AG09309 (cell line): Measurements from ENCODE around the gene PLEK.
A peak's percentile ranks its signal among the peaks of the same experiment; 100 is the strongest.

ENCODE experiments used
- DNase-seq: peaks from one replicate; pipeline ENCODE4 v3.0.0-alpha.2; 2010; ENCODE audit warnings: low read depth
- H3K4me3 ChIP-seq: 2 replicates; pipeline ENCODE4 v1.5.1; 2011; ENCODE audit warnings: mild to moderate bottlenecking, low read depth, low read length, moderate library complexity; ENCODE audit not compliant: control insufficient read depth
- TF ChIP-seq, protein P1 (sequence below): IDR thresholded peaks from 2 replicates; pipeline ENCODE4 v1.5.1; 2011; ENCODE audit warnings: mild to moderate bottlenecking, low read depth, low read length, inconsistent platforms; ENCODE audit not compliant: insufficient read depth, control insufficient read depth; ENCODE audit errors: missing control alignments

The PLEK gene

DNA sequence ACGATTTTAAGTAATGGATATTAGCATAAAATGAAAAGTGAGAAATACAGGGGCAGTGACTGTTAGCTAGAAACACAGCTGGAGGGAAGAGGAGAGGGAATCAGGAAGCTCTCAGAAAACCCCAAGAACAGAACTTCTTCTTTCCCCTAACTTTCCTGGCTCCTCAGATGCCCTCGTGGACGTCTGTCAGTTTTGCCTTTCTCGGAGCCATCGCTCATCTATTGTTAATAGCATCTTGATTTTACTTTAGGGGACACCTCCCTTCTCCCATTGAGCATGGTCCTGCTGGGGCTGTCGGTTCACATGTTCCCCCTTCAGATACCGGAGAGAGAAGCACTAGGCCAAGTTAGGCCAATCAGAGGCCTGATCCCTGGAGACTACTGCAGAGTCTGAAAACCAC lies 2.3 kb upstream of the PLEK start:
- H3K4me3 ChIP-seq: no peak overlapping the region
- no peak for DNase-seq
- TF ChIP-seq, protein P1, sequence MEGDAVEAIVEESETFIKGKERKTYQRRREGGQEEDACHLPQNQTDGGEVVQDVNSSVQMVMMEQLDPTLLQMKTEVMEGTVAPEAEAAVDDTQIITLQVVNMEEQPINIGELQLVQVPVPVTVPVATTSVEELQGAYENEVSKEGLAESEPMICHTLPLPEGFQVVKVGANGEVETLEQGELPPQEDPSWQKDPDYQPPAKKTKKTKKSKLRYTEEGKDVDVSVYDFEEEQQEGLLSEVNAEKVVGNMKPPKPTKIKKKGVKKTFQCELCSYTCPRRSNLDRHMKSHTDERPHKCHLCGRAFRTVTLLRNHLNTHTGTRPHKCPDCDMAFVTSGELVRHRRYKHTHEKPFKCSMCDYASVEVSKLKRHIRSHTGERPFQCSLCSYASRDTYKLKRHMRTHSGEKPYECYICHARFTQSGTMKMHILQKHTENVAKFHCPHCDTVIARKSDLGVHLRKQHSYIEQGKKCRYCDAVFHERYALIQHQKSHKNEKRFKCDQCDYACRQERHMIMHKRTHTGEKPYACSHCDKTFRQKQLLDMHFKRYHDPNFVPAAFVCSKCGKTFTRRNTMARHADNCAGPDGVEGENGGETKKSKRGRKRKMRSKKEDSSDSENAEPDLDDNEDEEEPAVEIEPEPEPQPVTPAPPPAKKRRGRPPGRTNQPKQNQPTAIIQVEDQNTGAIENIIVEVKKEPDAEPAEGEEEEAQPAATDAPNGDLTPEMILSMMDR: no peak

DNA sequence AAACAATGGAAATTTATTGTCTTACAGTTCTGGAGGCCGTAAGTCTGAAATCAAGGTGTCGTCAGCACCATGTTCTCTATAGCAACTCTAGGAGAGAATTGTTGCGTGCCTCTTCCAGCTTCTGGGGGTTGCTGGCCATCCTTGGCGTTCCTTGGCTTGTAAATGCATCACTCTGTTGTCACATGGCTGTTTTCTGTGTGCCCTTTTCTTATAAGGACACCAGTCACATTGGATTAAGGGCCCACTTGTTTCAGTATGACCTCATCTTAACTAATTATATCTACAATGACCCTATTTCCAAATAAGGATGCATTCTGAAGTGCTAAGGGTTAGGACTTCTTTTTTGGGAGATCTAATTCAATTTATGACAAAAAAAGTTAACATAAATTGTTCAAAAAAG lies 1.4 kb upstream of the PLEK start:
- TF ChIP-seq, protein P1: no peak
- no peak overlapping the region for H3K4me3 ChIP-seq
- no peak for DNase-seq

DNA sequence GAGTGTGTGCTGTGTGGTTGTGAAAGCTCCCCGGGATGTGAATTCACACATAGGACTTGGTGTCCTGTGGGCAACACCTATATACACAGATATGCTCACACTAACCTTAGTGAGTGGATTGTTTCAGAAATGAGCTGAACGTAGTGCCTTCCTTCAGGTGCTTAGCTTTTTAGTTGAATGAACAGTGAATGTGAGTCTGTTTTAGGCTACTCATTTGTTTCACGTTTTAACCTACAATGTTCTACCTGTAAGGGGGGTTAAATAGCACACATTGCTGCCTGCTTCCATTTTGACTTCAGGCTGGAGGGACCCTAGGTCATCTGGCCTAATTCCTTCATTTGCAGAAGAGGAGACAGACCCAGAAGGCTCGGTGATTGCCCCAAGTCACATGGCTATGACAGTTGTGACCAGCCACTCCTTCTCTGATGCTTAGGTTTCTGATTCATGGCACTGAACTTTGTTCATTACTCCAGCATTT lies 1.0 kb downstream of the PLEK start:
- no peak for DNase-seq
- TF ChIP-seq, protein P1: no peak
- no peak overlapping the region for H3K4me3 ChIP-seq

DNA sequence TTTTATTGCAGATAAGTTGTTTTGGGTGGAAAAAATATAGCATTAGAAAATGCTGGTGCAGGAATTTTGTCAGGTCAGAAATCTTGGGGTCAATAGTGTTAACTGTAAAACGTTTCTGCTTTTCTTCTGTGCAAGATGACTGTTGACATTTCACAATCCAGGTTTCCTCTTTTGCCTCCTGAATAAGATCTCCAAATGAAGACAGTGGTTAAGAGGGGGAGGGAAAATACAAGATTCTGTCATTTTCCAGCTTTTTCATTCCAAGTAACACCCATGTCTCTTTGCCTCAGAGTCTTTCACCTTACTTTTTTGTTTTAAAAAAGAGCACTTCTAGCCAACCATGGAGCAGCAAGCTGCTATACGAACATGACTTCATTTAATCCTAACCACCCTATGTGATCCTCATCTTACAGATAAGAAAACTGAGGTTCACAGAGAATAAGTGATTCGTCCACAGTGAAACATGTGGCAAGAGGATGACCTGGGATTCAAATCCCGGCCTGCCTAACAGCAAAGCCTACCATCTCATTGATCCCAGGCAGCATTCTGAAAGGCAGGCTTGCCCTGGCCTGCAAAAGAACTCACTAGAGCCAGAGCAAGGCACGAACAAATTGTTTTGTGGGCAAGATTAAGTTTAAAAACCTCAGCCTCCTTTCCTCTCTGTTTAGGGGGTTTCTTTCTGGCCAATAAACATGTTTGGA lies 3.0 kb downstream of the PLEK start:
- H3K4me3 ChIP-seq: no peak overlapping the region
- DNase-seq: no peak

DNA sequence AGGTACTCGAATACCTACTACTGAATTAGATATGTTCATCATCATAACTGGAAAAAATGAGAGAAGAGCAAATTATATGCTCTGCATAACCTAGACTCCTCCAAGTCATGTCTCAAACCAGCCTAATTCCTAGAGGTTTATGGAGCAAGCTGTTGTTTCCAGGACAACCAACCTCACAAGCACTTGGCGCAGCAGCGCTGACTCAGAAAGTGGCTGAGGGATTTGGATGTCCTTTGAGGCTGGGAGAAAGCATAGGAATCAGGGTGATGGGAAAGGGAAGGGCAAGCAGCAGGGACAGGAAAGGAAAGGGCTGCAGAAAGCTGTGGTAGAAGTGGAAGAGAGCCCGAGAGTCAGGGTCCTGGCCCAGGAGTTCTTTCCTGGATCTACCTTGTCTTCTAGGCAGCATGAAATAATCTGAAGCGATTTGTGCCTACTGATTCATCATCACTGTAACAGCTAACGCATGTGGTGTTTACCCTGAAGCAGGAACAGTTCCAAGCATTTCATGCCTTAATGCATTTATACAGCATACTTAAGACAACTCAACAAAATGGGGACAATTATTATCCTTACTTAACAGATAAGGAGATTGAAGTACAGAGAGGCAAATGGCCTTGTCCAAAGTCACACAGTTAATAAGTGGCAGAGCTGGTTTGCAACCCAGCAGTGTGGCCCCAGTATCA lies 3.7 kb downstream of the PLEK start:
- DNase-seq: peak; percentile 62
- H3K4me3 ChIP-seq: no peak overlapping the region
- TF ChIP-seq, protein P1: no peak

More for the DNA sequence above, 3.0 kb downstream of the PLEK start:
- TF ChIP-seq, protein P1: no peak

DNA sequence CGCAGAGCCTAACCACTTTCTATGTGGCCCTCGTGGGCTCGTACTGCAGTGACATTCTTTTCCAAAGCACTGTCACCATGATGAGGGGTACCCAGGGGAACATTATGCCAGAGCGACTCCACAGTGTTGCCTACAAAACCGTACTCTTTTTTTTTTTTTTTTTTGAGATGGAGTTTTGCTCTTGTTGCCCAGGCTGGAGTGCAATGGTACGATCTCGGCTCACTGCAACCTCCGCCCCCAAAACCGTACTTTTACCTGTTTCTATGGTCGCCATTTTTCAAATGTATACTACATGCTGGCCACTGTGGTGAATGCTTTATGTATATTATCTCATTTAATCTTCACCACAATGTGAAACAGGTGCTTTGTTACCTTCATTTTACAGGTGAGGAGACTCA lies 4.3 kb downstream of the PLEK start:
- TF ChIP-seq, protein P1: no peak
- DNase-seq: no peak
- H3K4me3 ChIP-seq: no peak overlapping the region
